ENCODE results near the gene SRPK3.

Gene SRPK3

GRCh38 chrX:153781428-153782047, 697 bp downstream of the SRPK3 start:
- H3K4me3 ChIP-seq (ENCODE audit: low read depth, low read length) = no peak overlapping the region
- TF ChIP-seq, protein P1, sequence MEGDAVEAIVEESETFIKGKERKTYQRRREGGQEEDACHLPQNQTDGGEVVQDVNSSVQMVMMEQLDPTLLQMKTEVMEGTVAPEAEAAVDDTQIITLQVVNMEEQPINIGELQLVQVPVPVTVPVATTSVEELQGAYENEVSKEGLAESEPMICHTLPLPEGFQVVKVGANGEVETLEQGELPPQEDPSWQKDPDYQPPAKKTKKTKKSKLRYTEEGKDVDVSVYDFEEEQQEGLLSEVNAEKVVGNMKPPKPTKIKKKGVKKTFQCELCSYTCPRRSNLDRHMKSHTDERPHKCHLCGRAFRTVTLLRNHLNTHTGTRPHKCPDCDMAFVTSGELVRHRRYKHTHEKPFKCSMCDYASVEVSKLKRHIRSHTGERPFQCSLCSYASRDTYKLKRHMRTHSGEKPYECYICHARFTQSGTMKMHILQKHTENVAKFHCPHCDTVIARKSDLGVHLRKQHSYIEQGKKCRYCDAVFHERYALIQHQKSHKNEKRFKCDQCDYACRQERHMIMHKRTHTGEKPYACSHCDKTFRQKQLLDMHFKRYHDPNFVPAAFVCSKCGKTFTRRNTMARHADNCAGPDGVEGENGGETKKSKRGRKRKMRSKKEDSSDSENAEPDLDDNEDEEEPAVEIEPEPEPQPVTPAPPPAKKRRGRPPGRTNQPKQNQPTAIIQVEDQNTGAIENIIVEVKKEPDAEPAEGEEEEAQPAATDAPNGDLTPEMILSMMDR (IDR thresholded peaks at IDR 0.05; ENCODE audit: low read depth, low read length, missing control alignments) = no peak
- in situ Hi-C loops (cut with HindIII; ENCODE audit: low sequenced_read_pairs) = no loop called here
- DNase-seq (ENCODE audit: low read depth) = no peak

DNA sequence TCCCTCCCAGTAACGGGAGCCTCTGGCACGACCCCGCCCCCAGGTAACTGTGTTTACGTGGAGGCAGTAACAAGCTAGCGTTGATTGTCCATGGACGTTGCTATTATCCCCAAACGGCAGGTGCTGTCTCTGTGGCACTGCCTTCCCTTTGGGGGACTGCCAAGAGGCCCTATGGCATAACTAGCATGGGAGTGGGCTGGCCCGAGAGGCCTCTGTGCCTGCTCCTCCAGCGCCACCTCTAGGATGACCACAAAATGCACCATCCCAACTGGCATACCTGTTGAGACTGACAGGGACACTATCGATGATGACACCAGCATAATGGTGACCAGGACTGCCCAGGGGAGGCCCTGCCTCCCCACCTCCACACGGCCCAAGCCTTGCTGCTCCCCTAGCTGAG, 1.5 kb downstream of the SRPK3 start:
- no peak for DNase-seq (ENCODE audit: low read depth)
- H3K4me3 ChIP-seq (ENCODE audit: low read depth, low read length) = no peak overlapping the region
- TF ChIP-seq, protein P1 (IDR thresholded peaks at IDR 0.05; ENCODE audit: low read depth, low read length, missing control alignments) = no peak
- in situ Hi-C loops (cut with HindIII; ENCODE audit: low sequenced_read_pairs) = no loop called here

GRCh38 chrX:153782871-153783270, 2.0 kb downstream of the SRPK3 start:
- in situ Hi-C loops (cut with HindIII; ENCODE audit: low sequenced_read_pairs) = no loop called here
- no peak overlapping the region for H3K4me3 ChIP-seq (ENCODE audit: low read depth, low read length)
- DNase-seq (ENCODE audit: low read depth) = no peak
- TF ChIP-seq, protein P1 (IDR thresholded peaks at IDR 0.05; ENCODE audit: low read depth, low read length, missing control alignments) = no peak

- in situ Hi-C loops (cut with HindIII; ENCODE audit: low sequenced_read_pairs) = no loop called here
- DNase-seq (ENCODE audit: low read depth) = no peak
- TF ChIP-seq, protein P1 (IDR thresholded peaks at IDR 0.05; ENCODE audit: low read depth, low read length, missing control alignments) = no peak
- no peak overlapping the region for H3K4me3 ChIP-seq (ENCODE audit: low read depth, low read length)
These were observed 2.7 kb downstream of the SRPK3 start for GRCh38 chrX:153783378-153784013.

DNA sequence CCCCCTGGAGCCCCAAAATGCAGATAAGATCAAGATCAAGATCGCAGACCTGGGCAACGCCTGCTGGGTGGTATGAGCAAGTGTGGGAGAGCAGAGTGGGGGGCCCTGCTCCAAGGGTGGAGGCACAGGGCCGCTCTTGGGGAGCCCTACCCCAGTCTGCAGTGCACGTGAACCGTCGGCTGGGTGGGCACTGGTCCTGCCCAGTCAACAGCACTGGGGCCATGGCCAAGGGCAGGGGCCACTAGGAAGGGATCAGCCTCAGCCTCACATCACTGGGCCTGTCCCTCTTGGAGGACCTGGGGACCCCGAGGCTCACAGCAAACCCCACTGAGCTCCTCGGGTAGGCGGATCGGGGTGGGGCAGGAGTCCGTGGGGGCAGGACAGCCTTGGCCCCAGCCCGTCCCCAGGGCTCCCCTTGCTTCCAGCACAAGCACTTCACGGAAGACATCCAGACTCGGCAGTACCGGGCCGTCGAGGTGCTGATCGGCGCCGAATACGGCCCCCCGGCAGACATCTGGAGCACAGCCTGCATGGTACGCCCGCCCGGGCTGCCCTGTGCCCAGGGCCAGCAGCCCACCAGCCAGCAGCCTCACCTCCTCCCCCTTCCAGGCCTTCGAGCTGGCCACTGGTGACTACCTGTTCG, 3.6 kb downstream of the SRPK3 start:
- no peak overlapping the region for H3K4me3 ChIP-seq (ENCODE audit: low read depth, low read length)
- DNase-seq (ENCODE audit: low read depth) = no peak
- TF ChIP-seq, protein P1 (IDR thresholded peaks at IDR 0.05; ENCODE audit: low read depth, low read length, missing control alignments) = no peak
- in situ Hi-C loops (cut with HindIII; ENCODE audit: low sequenced_read_pairs) = no loop called here

DNA sequence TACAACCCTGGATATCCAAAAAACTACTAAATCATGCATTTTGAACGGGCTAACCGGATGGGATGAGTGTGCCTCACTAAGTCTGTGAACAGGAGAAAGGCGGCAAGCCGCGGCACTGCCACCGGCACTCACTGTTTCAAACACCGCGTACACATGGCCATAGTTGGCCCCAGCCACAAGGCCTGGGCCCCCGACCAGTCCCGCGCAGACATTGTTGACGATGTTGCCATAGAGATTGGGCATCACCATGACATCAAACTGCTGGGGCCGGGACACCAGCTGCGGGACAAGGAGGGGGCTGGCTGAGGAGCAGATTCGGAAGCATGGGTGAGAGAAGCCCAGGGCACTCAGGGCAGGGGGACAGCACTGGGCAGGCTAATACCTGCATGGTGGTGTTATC, 5.8 kb downstream of the SRPK3 start:
- in situ Hi-C loops (cut with HindIII; ENCODE audit: low sequenced_read_pairs) = no loop called here
- H3K4me3 ChIP-seq (ENCODE audit: low read depth, low read length) = no peak overlapping the region
- TF ChIP-seq, protein P1 (IDR thresholded peaks at IDR 0.05; ENCODE audit: low read depth, low read length, missing control alignments) = no peak
- DNase-seq (ENCODE audit: low read depth) = no peak

Data from astrocyte of the cerebellum (primary cell).